Activated gamma-delta T cell treated with Interleukin-2 at 50 U/mL for 16 hours (primary cell): ENCODE results near the gene KIF4B.
"Not testable (repeated sequence)": the region's sequence is repeated elsewhere in the genome, so short reads cannot be mapped to it uniquely, and the experiment has no call there.

Source experiments
- DNase-seq: peaks from one replicate; pipeline ENCODE4 v3.0.0-alpha.2; 2020

KIF4B gene

GRCh38 chr5:155006265-155006664, 7.3 kb upstream of the KIF4B start:
- not testable (repeated sequence) for DNase-seq

GRCh38 chr5:155008669-155009068, 4.9 kb upstream of the KIF4B start:
- DNase-seq = no peak

GRCh38 chr5:155010881-155011280, 2.7 kb upstream of the KIF4B start:
- no peak for DNase-seq

GRCh38 chr5:155015239-155015638, 1.7 kb downstream of the KIF4B start:
- no peak for DNase-seq

- DNase-seq = no peak
These were observed 4.1 kb downstream of the KIF4B start for GRCh38 chr5:155017610-155018009.

- no peak for DNase-seq
These were observed 6.2 kb downstream of the KIF4B start for GRCh38 chr5:155019601-155020226.

- no peak for DNase-seq
These were observed 8.3 kb downstream of the KIF4B start for GRCh38 chr5:155021842-155022241.

GRCh38 chr5:155023320-155023719, 9.8 kb downstream of the KIF4B start:
- no peak for DNase-seq

GRCh38 chr5:155024015-155024414, 10.5 kb downstream of the KIF4B start:
- no peak for DNase-seq

- no peak for DNase-seq
These were observed 12.3 kb downstream of the KIF4B start for GRCh38 chr5:155025895-155026294.

- DNase-seq = no peak
These were observed 14.6 kb downstream of the KIF4B start for GRCh38 chr5:155027993-155028629.

GRCh38 chr5:155029240-155029639, 15.7 kb downstream of the KIF4B start:
- DNase-seq = no peak

GRCh38 chr5:155034145-155034744, 20.7 kb downstream of the KIF4B start:
- not testable (repeated sequence) for DNase-seq

GRCh38 chr5:155035087-155035486, 21.5 kb downstream of the KIF4B start:
- DNase-seq = not testable (repeated sequence)

GRCh38 chr5:155040984-155041653, 27.6 kb downstream of the KIF4B start:
- no peak for DNase-seq

- DNase-seq = no peak
These were observed 31.0 kb downstream of the KIF4B start for GRCh38 chr5:155044591-155044990.

- no peak for DNase-seq
These were observed 33.0 kb downstream of the KIF4B start for GRCh38 chr5:155046591-155046990.

GRCh38 chr5:155047818-155048217, 34.3 kb downstream of the KIF4B start:
- DNase-seq = no peak

- DNase-seq = no peak
These were observed 36.2 kb downstream of the KIF4B start for GRCh38 chr5:155049569-155050383.

- no peak for DNase-seq
These were observed 36.9 kb downstream of the KIF4B start for GRCh38 chr5:155050384-155051019.

GRCh38 chr5:155052532-155052931, 39.0 kb downstream of the KIF4B start:
- DNase-seq = no peak

- DNase-seq = no peak
These were observed 39.9 kb downstream of the KIF4B start for GRCh38 chr5:155053501-155053900.
